H54 (cell line): ENCODE results near the gene DCDC1.
"Not testable (repeated sequence)": the region's sequence is repeated elsewhere in the genome, so short reads cannot be mapped to it uniquely, and the experiment has no call there.

ENCODE experiments used
- DNase-seq: peaks from one replicate; pipeline ENCODE4 v3.0.0; 2011; ENCODE audit warnings: low spot score, mixed read lengths; ENCODE audit not compliant: insufficient read length
- FAIRE-seq: peaks from 3 replicates; lab custom pipeline; 2011; peaks lifted over from hg19 to GRCh38; lab: Jason Lieb, UNC
- POLR2A ChIP-seq: IDR thresholded peaks from 2 replicates; pipeline ENCODE4 v1.6.1; 2011; ENCODE audit warnings: low read depth, mild to moderate bottlenecking, low read length

The DCDC1 gene

GRCh38 chr11:31361743-31362142 lies 7.8 kb downstream of the DCDC1 start:
- FAIRE-seq (no peak), DNase-seq (no peak)
- TF ChIP-seq POLR2A: no peak

- TF ChIP-seq POLR2A: no peak
- no peak for DNase-seq
- FAIRE-seq: no peak
These were observed 13.7 kb downstream of the DCDC1 start for GRCh38 chr11:31355817-31356216.

GRCh38 chr11:31355131-31355530 lies 14.4 kb downstream of the DCDC1 start:
- DNase-seq (no peak), FAIRE-seq (no peak)
- no peak for TF ChIP-seq POLR2A

- DNase-seq (no peak), FAIRE-seq (no peak)
- no peak for TF ChIP-seq POLR2A
These were observed 18.4 kb downstream of the DCDC1 start for GRCh38 chr11:31351168-31351567.

- DNase-seq (peak; percentile 4), FAIRE-seq (peak; percentile 30)
- no peak for TF ChIP-seq POLR2A
These were observed 28.5 kb downstream of the DCDC1 start for GRCh38 chr11:31340903-31341572.

- DNase-seq: no peak
- no peak for TF ChIP-seq POLR2A
- no peak for FAIRE-seq
These were observed 31.7 kb downstream of the DCDC1 start for GRCh38 chr11:31337806-31338205.

GRCh38 chr11:31328697-31329096 lies 40.8 kb downstream of the DCDC1 start:
- no peak for TF ChIP-seq POLR2A
- FAIRE-seq: no peak

GRCh38 chr11:31327417-31327816 lies 42.1 kb downstream of the DCDC1 start:
- TF ChIP-seq POLR2A: no peak
- FAIRE-seq (no peak), DNase-seq (no peak)

More at GRCh38 chr11:31328697-31329096, 40.8 kb downstream of the DCDC1 start:
- no peak for DNase-seq

GRCh38 chr11:31326470-31327148 lies 42.9 kb downstream of the DCDC1 start:
- TF ChIP-seq POLR2A: no peak

GRCh38 chr11:31325160-31325559 lies 44.4 kb downstream of the DCDC1 start:
- DNase-seq (peak; percentile 3), FAIRE-seq (no peak)
- no peak for TF ChIP-seq POLR2A

More at GRCh38 chr11:31326470-31327148, 42.9 kb downstream of the DCDC1 start:
- DNase-seq (no peak), FAIRE-seq (no peak)

GRCh38 chr11:31323145-31323544 lies 46.4 kb downstream of the DCDC1 start:
- DNase-seq (no peak), FAIRE-seq (no peak)
- no peak for TF ChIP-seq POLR2A

GRCh38 chr11:31321494-31321893 lies 48.0 kb downstream of the DCDC1 start:
- FAIRE-seq, DNase-seq: not testable (repeated sequence)

GRCh38 chr11:31303644-31304180 lies 65.8 kb downstream of the DCDC1 start:
- FAIRE-seq: no peak
- DNase-seq: no peak
- no peak for TF ChIP-seq POLR2A
